Transverse colon (tissue), 4 donors: ENCODE measurements around the gene DLG2. TPM values are rescaled to one million over a fixed set of nuclear protein-coding genes. Genes with fewer than 3 reads are reported as not detected.
A peak's percentile ranks its signal among the peaks of the same experiment; 100 is the strongest.

Experiments used
- DNase-seq: peaks from one replicate; pipeline ENCODE4 v3.0.0-alpha.2; 2019
- H3K27ac ChIP-seq, 4 donors: fragments of 200-600 bp; sonication (generic); 2 replicates each; pipeline ENCODE4 v1.5.1; 2016 to 2018; ENCODE audit warnings: inconsistent platforms in 4 of 4
- H3K27me3 ChIP-seq: fragments of 200-600 bp; sonication (generic); 2 replicates; pipeline ENCODE4 v1.5.1; 2017; ENCODE audit warnings: inconsistent platforms
- H3K36me3 ChIP-seq, 4 donors: fragments of 200-600 bp; sonication (generic); 2 replicates each; pipeline ENCODE4 v1.5.1; 2017 to 2019; ENCODE audit warnings: inconsistent platforms in 4 of 4
- H3K4me1 ChIP-seq, 4 donors: fragments of 200-600 bp; sonication (generic); 2 replicates each; pipeline ENCODE4 v1.5.1; 2017 to 2020; ENCODE audit warnings: inconsistent platforms in 4 of 4
- H3K4me3 ChIP-seq, 4 donors: fragments of 200-600 bp; sonication (generic); 1 replicate in 1 of 4; 2 replicates in 3 of 4; pipeline versions ENCODE4 v1.5.1 to v1.6.1; 2017 to 2019; ENCODE audit warnings: inconsistent platforms in 4 of 4
- H3K9me3 ChIP-seq, 2 donors: fragments of 200-600 bp; sonication (generic); 2 replicates each; pipeline ENCODE4 v1.5.1; 2017 to 2019; ENCODE audit warnings: inconsistent platforms in 2 of 2
- EP300 ChIP-seq: sonication (generic); formaldehyde crosslinking; IDR thresholded peaks from one replicate; pipeline ENCODE4 v1.6.1; 2017; ENCODE audit warnings: antibody characterized with exemption, low read depth
- POLR2A ChIP-seq: fragments of 450-650 bp; IDR thresholded peaks from one replicate; pipeline ENCODE4 v1.6.1; 2016; ENCODE audit warnings: antibody characterized with exemption, mild to moderate bottlenecking, moderate library complexity
- POLR2AphosphoS5 ChIP-seq, 3 donors: sonication (generic); formaldehyde crosslinking; IDR thresholded peaks; one replicate each; pipeline ENCODE4 v1.6.1; 2016; ENCODE audit warnings: antibody characterized with exemption in 3 of 3
- WGBS, 2 donors: methylation state at CpG; one replicate each; pipeline ENCODE4 v1.1.5; 2018; ENCODE audit warnings: low coverage in 1 of 2; 5-methylcytosine and 5-hydroxymethylcytosine counted together
- in situ Hi-C, 4 donors: fragments of 200-750 bp; cut with MboI; loops; one replicate each; pipeline versions ENCODE4 v1.15.0 to v1.15.1; 2017; ENCODE audit warnings: low sequenced_read_pairs in 3 of 4, low pct_ligation_motif_present in 1 of 4, low pct_unique_long_range_greater_than_20kb in 1 of 4
- intact Hi-C: fragments of 100-400 bp; cut with DNase I; formaldehyde crosslinking; loops from one replicate; pipeline ENCODE4 v1.15.1; 2023; ENCODE audit warnings: low total_unique reads
- total RNA-seq, 4 donors: library from RNA; depleted of rRNA; stranded (reverse); fragments of >200 nt; gene quantifications; one replicate each; pipeline ENCODE4 v1.1.0, GENCODE V29; 2016
- TF ChIP-seq, protein P1 (sequence below), 5 experiments: fragments of 200-600 bp in 3 of 5; fragments of 450-650 bp in 2 of 5; sonication (generic) in 3 of 5; IDR thresholded peaks; 1 replicate in 2 of 5; 2 replicates in 3 of 5; pipeline ENCODE4 v1.5.1; 2016 to 2017; ENCODE audit warnings: antibody characterized with exemption in 5 of 5, inconsistent platforms in 3 of 5, mild to moderate bottlenecking in 2 of 5, moderate library complexity in 1 of 5

DLG2 gene
- total RNA-seq, 4 donors from 2014 or later: 1.9 to 28.3 (median 3.7) TPM

- 55 to 56% methylated on average over 1 of the region's 1 CpG for WGBS, 2 donors
- no peak for DNase-seq
- H3K36me3 ChIP-seq: no peaks in the 10 kb centered on the region
- no peaks in the 10 kb centered on the region for H3K9me3 ChIP-seq
- no peaks in the 10 kb centered on the region for H3K27me3 ChIP-seq
- H3K4me3 ChIP-seq: no peak overlapping the region
- H3K4me1 ChIP-seq: no peaks in the 10 kb centered on the region
- TF ChIP-seq EP300 (no peak), POLR2AphosphoS5 (IDR thresholded peaks at IDR 0.05) (no peak), POLR2A (no peak)
- TF ChIP-seq, protein P1, sequence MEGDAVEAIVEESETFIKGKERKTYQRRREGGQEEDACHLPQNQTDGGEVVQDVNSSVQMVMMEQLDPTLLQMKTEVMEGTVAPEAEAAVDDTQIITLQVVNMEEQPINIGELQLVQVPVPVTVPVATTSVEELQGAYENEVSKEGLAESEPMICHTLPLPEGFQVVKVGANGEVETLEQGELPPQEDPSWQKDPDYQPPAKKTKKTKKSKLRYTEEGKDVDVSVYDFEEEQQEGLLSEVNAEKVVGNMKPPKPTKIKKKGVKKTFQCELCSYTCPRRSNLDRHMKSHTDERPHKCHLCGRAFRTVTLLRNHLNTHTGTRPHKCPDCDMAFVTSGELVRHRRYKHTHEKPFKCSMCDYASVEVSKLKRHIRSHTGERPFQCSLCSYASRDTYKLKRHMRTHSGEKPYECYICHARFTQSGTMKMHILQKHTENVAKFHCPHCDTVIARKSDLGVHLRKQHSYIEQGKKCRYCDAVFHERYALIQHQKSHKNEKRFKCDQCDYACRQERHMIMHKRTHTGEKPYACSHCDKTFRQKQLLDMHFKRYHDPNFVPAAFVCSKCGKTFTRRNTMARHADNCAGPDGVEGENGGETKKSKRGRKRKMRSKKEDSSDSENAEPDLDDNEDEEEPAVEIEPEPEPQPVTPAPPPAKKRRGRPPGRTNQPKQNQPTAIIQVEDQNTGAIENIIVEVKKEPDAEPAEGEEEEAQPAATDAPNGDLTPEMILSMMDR (IDR thresholded peaks at IDR 0.05): no peak
- no peak overlapping the region for H3K27ac ChIP-seq
- intact Hi-C loops (no loop called here), in situ Hi-C loops (no loop called here)
Measured at GRCh38 chr11:85184721-85185120, 442.4 kb downstream of the DLG2 start.

DNA sequence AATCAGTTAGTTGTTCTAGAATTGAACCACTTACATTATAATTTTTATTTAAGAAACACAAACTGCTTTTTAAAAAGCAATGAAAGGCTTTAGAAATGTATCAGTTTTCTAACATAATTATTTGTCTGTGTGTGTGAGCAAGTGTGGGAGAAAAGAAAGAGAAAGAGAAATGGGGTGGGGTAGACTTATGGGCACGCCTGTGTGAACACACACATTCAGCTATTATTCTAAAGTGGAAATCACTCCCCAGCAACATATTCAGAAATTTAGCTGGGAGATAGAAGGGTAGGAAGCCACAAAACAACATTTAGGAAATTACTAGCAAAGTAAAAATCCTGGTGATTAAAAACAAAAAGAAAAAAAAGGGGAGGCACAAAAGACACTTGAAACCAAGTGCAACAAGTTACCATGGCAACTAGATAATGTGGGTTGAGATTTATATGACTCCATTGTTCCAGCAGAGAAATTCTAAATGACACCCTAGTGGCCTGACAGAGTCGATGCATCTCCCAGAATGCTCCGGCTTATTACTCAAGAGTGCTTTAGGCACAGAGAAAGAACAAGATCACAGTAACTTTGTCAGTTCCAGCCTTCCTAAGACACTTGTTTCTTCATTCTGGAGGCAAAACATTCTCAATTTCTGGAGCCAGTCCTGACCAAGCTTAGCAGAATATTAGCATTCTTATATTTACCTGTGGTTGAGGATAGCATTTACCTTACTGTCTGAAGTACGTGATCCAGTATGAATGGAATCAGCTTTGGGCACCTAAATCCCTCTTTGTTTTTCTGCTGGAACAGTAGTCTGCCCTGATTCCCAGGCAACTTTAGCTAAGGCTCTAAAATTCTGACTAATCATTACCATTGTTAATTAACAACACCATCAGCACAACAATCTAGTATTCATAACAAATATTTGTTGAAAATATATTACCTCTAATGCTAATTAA is 444.4 kb downstream of the DLG2 start:
- no peaks in the 10 kb centered on the region for H3K4me1 ChIP-seq
- in situ Hi-C loops (no loop called here), intact Hi-C loops (no loop called here)
- no peaks in the 10 kb centered on the region for H3K9me3 ChIP-seq
- H3K27ac ChIP-seq: no peak overlapping the region
- H3K27me3 ChIP-seq: no peaks in the 10 kb centered on the region
- no peaks in the 10 kb centered on the region for H3K36me3 ChIP-seq
- DNase-seq: no peak
- WGBS, 2 donors: 35 to 63% methylated on average over 3 to 4 of the region's 4 CpGs
- H3K4me3 ChIP-seq: no peak overlapping the region
- TF ChIP-seq EP300 (no peak), POLR2A (no peak), POLR2AphosphoS5 (IDR thresholded peaks at IDR 0.05) (no peak)
- TF ChIP-seq, protein P1 (IDR thresholded peaks at IDR 0.05): peak; percentile 24 to 36 (median 35)

DNA sequence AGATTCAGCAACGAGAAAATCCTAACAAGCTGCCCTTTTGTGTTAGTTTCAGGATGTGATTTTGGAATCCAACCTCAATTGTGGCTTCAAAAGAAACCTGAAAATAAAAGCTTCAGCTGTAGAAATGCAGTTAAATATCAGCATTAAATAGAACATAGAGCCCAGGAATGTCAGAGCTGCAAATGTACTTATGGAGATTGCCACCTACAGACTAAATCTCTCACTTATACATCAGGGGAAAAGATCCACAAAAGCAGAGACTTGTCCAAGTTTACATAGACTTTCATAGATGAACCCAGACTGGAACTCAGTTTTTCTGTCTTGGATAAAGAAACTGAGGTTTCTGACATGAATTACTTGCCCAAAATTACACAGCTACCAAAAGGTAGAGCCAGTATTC is 446.6 kb downstream of the DLG2 start:
- H3K9me3 ChIP-seq: peaks cover 0 to 7% of the 10 kb centered on the region in 2 donors
- WGBS, 2 donors: 43 to 76% methylated on average over 1 of the region's 1 CpG
- no peak for DNase-seq
- no peaks in the 10 kb centered on the region for H3K27me3 ChIP-seq
- intact Hi-C loops (no loop called here), in situ Hi-C loops (no loop called here)
- H3K36me3 ChIP-seq: no peaks in the 10 kb centered on the region
- H3K27ac ChIP-seq: no peak overlapping the region
- TF ChIP-seq, protein P1 (IDR thresholded peaks at IDR 0.05): no peak
- TF ChIP-seq EP300 (no peak), POLR2A (no peak), POLR2AphosphoS5 (IDR thresholded peaks at IDR 0.05) (no peak)
- H3K4me3 ChIP-seq: no peak overlapping the region
- H3K4me1 ChIP-seq: no peaks in the 10 kb centered on the region

DNA sequence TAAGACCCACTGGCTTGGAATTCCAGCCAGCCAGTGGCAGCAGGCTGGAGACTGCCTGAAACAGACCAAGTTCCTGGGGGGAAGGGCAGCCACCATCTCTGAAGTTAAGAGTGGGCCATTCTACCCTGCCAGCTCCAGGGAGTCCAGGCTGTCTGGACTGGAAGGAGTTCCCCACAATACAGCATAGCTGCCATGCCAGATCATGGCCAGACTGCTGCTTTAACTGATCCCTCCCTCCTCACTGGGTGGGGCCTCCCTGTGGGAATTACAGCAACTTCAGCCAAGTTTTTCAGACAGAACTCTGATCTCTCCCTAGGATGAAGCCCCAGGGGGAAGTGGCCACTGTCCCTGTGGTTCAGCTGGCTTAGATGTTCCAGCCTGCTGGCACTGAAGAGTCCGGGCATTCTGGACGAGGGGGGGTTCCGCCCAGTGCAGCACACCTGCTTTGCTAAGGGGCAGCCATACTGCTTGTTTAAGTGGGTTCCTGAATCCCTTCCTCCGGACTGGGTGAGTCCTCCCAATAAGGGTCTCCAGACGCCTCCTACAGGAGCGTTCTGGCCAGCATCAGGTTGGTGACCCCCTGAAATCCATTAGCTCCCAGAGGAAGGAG is 455.4 kb downstream of the DLG2 start:
- intact Hi-C loops (no loop called here), in situ Hi-C loops (no loop called here)
- 96% methylated on average over 4 of the region's 6 CpGs; no CpG with 5 or more reads in 1 of the 2 donors for whole genome bisulfite sequencing, 2 donors
- no peaks in the 10 kb centered on the region for H3K36me3 ChIP-seq
- no peak overlapping the region for H3K4me3 ChIP-seq
- H3K27ac ChIP-seq: no peak overlapping the region
- TF ChIP-seq, protein P1 (IDR thresholded peaks at IDR 0.05): no peak
- TF ChIP-seq POLR2A (no peak), POLR2AphosphoS5 (IDR thresholded peaks at IDR 0.05) (no peak), EP300 (no peak)
- H3K9me3 ChIP-seq: peaks cover 0 to 7% of the 10 kb centered on the region in 2 donors
- no peaks in the 10 kb centered on the region for H3K4me1 ChIP-seq
- no peak for DNase-seq
- H3K27me3 ChIP-seq: no peaks in the 10 kb centered on the region
